GM10248 (cell line): Measurements from ENCODE around the gene PKDREJ.
A peak's percentile ranks its signal among the peaks of the same experiment; 100 is the strongest.

Experiments used
- CTCF ChIA-PET: fragments of 300-600 bp; sonication (Branson Sonifier 250); formaldehyde crosslinking; extraction: SDS; loops from one replicate; lab custom pipeline; 2021; ENCODE audit warnings: antibody characterized with exemption; lab: Yijun Ruan, JAX
- POLR2A ChIA-PET: fragments of 350-650 bp; sonication (Branson Sonifier 250); formaldehyde crosslinking; extraction: SDS; loops from one replicate; lab custom pipeline; 2020; ENCODE audit warnings: antibody characterized with exemption; lab: Yijun Ruan, JAX
- DNase-seq: peaks from one replicate; pipeline ENCODE4 v3.0.0; 2012; ENCODE audit errors: extremely low spot score
- CTCF ChIP-seq: IDR thresholded peaks from 2 replicates; pipeline ENCODE4 v1.5.1; 2012; ENCODE audit warnings: mild to moderate bottlenecking, low read depth; ENCODE audit errors: extremely low read depth, missing control alignments, control extremely low read depth

PKDREJ gene

GRCh38 chr22:46300491-46300890 is 37.3 kb upstream of the PKDREJ start:
- ChIA-PET POLR2A (no interaction called here), CTCF (no interaction called here)
- no peak for DNase-seq
- no peak for TF ChIP-seq CTCF

GRCh38 chr22:46299101-46299500 is 36.0 kb upstream of the PKDREJ start:
- ChIA-PET CTCF (interaction anchor here (1.2 to 1.9 kb wide), 2 partner anchors 13 to 146 kb away, joined by 3 to 4 read pairs; no protein-coding TSS in a partner anchor), POLR2A (no interaction called here)
- no peak for TF ChIP-seq CTCF
- DNase-seq = no peak

- no peak for DNase-seq
These were observed 34.1 kb upstream of the PKDREJ start for GRCh38 chr22:46297151-46297812.

DNA sequence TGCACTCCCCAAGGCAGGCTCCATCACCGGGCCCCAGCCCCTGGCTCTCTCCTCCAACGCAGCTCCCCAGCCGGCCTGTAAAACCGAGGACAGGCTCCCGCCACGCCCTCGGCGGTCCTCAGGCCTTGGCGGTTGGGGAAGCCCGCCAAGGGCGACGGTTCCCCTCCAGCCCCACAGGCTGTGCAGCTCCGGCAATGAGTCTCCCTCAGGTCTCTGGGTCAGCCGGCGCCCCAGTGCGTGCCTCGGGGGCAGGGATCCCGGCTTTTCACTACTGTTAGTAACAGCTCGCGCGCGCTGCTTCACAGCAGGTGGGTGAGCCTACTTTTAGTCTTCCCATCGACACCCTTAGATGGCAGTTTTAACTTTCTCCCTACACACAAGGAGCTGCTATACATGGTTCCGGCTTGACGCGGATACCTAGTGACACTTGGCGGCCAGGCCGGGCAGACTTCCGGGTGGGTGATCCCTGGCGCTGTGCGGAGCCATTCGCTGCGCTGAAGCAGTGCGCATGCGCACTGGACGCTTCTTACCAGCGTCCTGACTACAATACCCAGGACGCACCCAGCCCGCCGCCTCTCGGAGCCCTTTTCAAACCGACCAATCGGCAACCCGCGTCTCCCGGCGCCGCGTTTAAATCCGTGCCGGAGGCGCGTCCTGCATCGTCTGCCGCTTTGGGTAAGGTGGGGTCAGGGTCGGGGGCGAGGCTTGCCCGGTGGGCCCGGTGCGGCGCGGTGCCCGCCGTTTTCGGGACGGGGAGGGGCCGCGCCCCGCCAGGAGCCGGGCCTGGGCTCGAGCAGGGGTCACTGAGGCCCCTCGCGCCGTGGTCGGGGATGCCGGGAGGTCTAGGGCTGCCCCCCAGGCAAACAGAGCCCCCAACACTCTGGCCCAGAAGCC is 33.4 kb upstream of the PKDREJ start, which contains the start of gene GTSE1:
TSS of gene GTSE1 (plus strand) at position 614 of the 894 bp plus-strand sequence. CDS start 531 bp downstream, outside the sequence.
- TF ChIP-seq CTCF = peak; percentile 47
- POLR2A ChIA-PET = interaction anchor here (0.6 to 1.2 kb wide), 4 partner anchors 9 to 245 kb away, joined by 3 read pairs; partner anchors contain the start of gene TRMU
- peak; percentile 100 for DNase-seq
- CTCF ChIA-PET = interaction anchor here (1.0 to 2.4 kb wide), 6 partner anchors 18 to 290 kb away, joined by 3 to 8 read pairs (median 4); no protein-coding TSS in a partner anchor

More at GRCh38 chr22:46297151-46297812, 34.1 kb upstream of the PKDREJ start:
- ChIA-PET POLR2A (no interaction called here), CTCF (interaction anchor here (1.5 to 2.4 kb wide), 2 partner anchors 177 to 180 kb away, joined by 5 to 8 read pairs; no protein-coding TSS in a partner anchor)
- TF ChIP-seq CTCF = no peak

DNA sequence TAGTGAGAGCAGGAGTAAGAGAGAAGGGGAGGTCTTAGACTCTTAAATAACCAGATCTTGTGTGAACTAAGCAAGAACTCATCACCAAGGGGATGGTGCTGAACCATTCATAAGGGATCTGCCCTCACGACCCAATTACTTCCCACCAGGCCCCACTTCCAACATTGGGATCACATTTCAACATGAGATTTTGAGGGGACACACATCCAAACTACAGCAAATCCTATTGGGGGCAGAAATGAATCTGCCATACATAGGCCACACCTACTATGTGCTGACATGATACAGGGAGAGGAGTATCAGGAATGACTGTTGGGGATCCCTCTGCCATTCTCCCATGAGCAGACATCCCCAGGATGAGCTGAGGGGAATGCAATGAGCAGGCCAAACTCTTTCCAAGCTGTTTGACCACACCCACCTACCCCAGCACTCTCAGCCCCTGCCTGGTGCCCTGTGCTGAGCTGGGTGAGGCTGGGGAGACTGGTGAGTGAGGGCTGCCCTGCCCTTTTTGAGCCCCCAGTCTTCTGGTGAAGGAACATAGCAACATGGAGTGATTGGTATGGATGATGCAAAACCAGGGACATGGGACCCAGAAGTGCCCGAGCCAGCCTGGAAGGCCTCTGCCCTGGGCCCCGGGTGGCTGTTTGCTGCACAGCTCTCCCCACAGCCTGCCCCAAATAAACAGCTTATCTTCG is 32.3 kb upstream of the PKDREJ start:
- ChIA-PET CTCF (interaction anchor here (1.1 to 2.4 kb wide), 5 partner anchors 15 to 178 kb away, joined by 3 to 8 read pairs (median 4); no protein-coding TSS in a partner anchor), POLR2A (interaction anchor here (1.2 kb wide), 1 partner anchor 17 kb away, joined by 3 read pairs; no protein-coding TSS in a partner anchor)
- no peak for TF ChIP-seq CTCF
- no peak for DNase-seq

DNA sequence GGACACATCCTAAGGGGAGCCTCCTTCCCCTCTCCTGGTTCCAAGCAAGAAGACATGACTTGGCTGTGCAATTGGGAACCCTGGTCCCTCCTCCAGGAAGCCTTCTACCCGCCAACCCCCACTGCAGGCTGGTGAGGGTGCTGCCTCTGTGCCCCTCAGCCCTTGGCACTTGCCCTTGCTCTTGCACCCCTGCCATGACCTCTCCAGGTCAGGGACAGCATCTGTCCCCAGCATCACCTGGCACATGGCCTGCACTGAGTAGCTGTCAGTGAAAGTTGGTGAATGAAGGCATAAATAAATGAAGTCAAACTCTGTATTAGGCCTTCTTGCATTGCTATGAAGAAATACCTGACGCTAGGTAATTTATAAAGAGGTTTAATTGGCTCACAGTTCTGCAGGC is 31.6 kb upstream of the PKDREJ start:
- no peak for TF ChIP-seq CTCF
- CTCF ChIA-PET = interaction anchor here (1.1 to 2.4 kb wide), 2 partner anchors 14 to 178 kb away, joined by 4 to 8 read pairs; no protein-coding TSS in a partner anchor
- no peak for DNase-seq
- POLR2A ChIA-PET = no interaction called here
